Natural killer cell (primary cell): Measurements from ENCODE around the gene PCDH1. TPM values are rescaled to one million over a fixed set of nuclear protein-coding genes. Genes with fewer than 3 reads are reported as not detected.
"Not testable (repeated sequence)": the region's sequence is repeated elsewhere in the genome, so short reads cannot be mapped to it uniquely, and the experiment has no call there.

Experiments used
- ATAC-seq, 3 donors: fragments of 150-1000 bp in 2 of 3; fragments of 200-7000 bp in 1 of 3; cut with Tn5 transposase; 1 replicate in 1 of 3; 2 replicates in 2 of 3; pipeline ENCODE4 v1.10.0; 2021; ENCODE audit warnings: mild to moderate bottlenecking in 2 of 3, moderate library complexity in 2 of 3
- DNase-seq, 2 donors: peaks; one replicate each; pipeline versions ENCODE4 v3.0.0 to v3.0.0-alpha.2; 2013 to 2021; ENCODE audit warnings: mixed read lengths in 1 of 2
- H3K27ac ChIP-seq: one replicate; pipeline ENCODE4 v1.5.1; 2013; ENCODE audit warnings: mild to moderate bottlenecking, low read length
- H3K27me3 ChIP-seq: one replicate; pipeline ENCODE4 v1.6.1; 2013; ENCODE audit warnings: low read length; ENCODE audit not compliant: control insufficient read depth, insufficient read depth
- H3K36me3 ChIP-seq: one replicate; pipeline ENCODE4 v1.6.1; 2013; ENCODE audit warnings: low read length; ENCODE audit not compliant: control insufficient read depth, insufficient read depth
- H3K4me1 ChIP-seq: one replicate; pipeline ENCODE4 v1.6.1; 2013; ENCODE audit warnings: low read length; ENCODE audit not compliant: control insufficient read depth, insufficient read depth
- H3K4me3 ChIP-seq: one replicate; pipeline ENCODE4 v1.5.1; 2013; ENCODE audit warnings: low read length
- H3K9me3 ChIP-seq: one replicate; pipeline ENCODE4 v1.6.1; 2013; ENCODE audit warnings: low read length; ENCODE audit not compliant: control insufficient read depth, insufficient read depth
- H3K27ac Mint-ChIP-seq, 2 donors: one replicate each; pipeline ENCODE4 v1.8.0; 2022; ENCODE audit warnings: mild to moderate bottlenecking in 2 of 2, mixed read lengths in 2 of 2, moderate library complexity in 1 of 2
- H3K27me3 Mint-ChIP-seq, 2 donors: one replicate each; pipeline ENCODE4 v1.8.0; 2022; ENCODE audit warnings: low read depth in 2 of 2, mixed read lengths in 2 of 2
- H3K36me3 Mint-ChIP-seq: one replicate; pipeline ENCODE4 v1.8.0; 2022; ENCODE audit warnings: mixed read lengths
- H3K4me1 Mint-ChIP-seq, 2 donors: one replicate each; pipeline ENCODE4 v1.8.0; 2022; ENCODE audit warnings: mixed read lengths in 2 of 2
- H3K4me3 Mint-ChIP-seq: one replicate; pipeline ENCODE4 v1.8.0; 2022; ENCODE audit warnings: mild to moderate bottlenecking, moderate library complexity, mixed read lengths
- H3K9me3 Mint-ChIP-seq, 2 donors: one replicate each; pipeline ENCODE4 v1.8.0; 2022; ENCODE audit warnings: mixed read lengths in 2 of 2
- CTCF ChIP-seq: fragments of 200-600 bp; IDR thresholded peaks from one replicate; pipeline ENCODE4 v1.8.0; 2022; ENCODE audit warnings: antibody characterized with exemption
- WGBS: methylation state at CpG from one replicate; pipeline ENCODE4 v1.1.7; 2013; ENCODE audit warnings: missing lambda C conversion rate; ENCODE audit not compliant: insufficient coverage; 5-methylcytosine and 5-hydroxymethylcytosine counted together
- intact Hi-C: fragments of 100-400 bp; cut with micrococcal nuclease; formaldehyde crosslinking; loops from one replicate; pipeline ENCODE4 v1.14.2; 2022
- total RNA-seq, 4 donors: library from RNA; stranded (reverse); fragments of 120-200 nt in 1 of 4; gene quantifications; one replicate each; pipeline versions ENCODE4 v1.2.3 to v1.2.4, GENCODE V29; 2013 to 2022

Gene PCDH1
- total RNA-seq, 3 donors from 2014 or later (not counting 1 experiment from before 2014, with no cell fraction given), result 19.2 to 39.2 (median 32.1) TPM

DNA sequence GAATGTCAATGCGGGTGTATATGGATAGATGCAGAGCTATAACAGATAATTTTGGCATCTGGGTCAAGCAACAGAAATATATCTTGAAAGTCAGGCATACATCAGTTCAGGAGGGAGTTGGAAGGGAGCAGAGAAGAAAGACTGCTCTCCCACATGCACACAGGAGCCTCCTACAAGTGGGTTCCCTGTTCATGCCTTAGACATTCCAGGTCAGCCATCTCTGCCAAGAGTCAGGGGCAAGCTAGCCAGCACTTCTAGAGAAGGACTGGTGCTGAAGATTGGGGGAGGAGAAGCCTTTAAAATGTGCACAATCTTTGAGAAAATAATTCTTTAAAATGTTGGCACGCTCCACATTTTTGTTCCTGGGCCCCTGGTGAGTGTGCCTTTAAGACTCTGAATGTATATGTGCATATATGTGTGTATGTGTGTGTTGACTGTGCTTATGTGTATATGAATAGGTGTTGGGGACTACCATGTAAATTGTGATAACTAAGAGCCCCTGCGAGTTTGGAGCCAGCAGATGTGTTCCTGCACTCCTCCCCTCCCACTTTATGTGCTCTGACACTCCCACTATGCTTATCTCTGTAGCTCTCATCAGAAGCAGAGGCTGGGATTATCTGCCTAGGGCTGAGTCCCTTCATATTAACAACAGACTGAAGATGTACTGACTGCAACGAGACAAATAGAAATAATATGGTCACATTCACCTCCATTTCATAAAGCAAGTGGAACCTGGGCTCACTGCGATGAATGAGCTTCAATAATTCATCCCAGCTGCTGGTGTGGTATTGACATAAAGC is 24.0 kb upstream of the PCDH1 start:
- Histone ChIP-seq H3K36me3 (no peaks in the 10 kb centered on the region), H3K27ac (no peak overlapping the region), H3K4me1 (no peaks in the 10 kb centered on the region), H3K27me3 (no peaks in the 10 kb centered on the region), H3K9me3 (no peaks in the 10 kb centered on the region), H3K4me3 (no peak overlapping the region)
- Mint-ChIP-seq H3K27ac (no peak overlapping the region), H3K27me3 (peaks cover 11 to 22% of the 10 kb centered on the region in 2 donors), H3K36me3 (no peaks in the 10 kb centered on the region), H3K9me3 (no peaks in the 10 kb centered on the region), H3K4me1 (no peaks in the 10 kb centered on the region), H3K4me3 (no peak overlapping the region)
- TF ChIP-seq CTCF, result no peak
- intact Hi-C loops, result no loop called here
- DNase-seq (no peak), ATAC-seq (no peak)
- 89% methylated on average over 5 of the region's 5 CpGs for WGBS

DNA sequence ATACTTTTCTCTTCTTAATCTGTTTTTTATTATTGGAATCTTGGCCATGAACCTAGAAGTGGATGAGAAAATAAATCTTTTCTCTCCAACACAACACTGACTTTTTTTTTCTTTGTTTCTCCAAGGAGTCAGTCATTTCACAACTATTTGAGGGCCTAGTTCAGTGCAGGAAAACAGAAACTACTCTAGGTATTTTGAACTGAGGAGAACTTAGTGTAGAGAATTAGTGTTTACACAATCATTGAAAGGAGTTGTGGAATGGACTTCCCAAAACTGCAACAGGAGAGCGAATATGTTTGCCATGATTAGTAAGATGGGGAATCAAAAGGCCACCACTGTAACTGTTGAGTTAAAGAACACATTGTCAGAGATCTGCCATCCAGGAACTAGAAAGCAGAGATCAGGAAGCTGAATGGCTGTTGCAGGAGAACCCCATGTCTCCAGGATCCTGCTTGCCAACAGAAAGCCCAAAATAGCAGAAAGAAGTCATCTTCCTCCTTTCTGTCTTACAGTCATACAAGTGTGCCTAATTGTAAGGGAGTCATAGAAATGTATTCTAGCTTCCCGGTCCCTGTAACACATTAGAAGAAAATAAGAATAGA is 20.3 kb upstream of the PCDH1 start:
- Mint-ChIP-seq H3K9me3 (no peaks in the 10 kb centered on the region), H3K4me3 (no peak overlapping the region), H3K36me3 (no peaks in the 10 kb centered on the region), H3K4me1 (no peaks in the 10 kb centered on the region), H3K27ac (no peak overlapping the region), H3K27me3 (peaks cover 9 to 15% of the 10 kb centered on the region in 2 donors)
- Histone ChIP-seq H3K4me1 (no peaks in the 10 kb centered on the region), H3K27me3 (no peaks in the 10 kb centered on the region), H3K36me3 (no peaks in the 10 kb centered on the region), H3K27ac (no peak overlapping the region), H3K4me3 (no peak overlapping the region), H3K9me3 (no peaks in the 10 kb centered on the region)
- DNase-seq (no peak), ATAC-seq (no peak)
- 87% methylated on average over 1 of the region's 2 CpGs for WGBS
- intact Hi-C loops, result no loop called here
- no peak for TF ChIP-seq CTCF

DNA sequence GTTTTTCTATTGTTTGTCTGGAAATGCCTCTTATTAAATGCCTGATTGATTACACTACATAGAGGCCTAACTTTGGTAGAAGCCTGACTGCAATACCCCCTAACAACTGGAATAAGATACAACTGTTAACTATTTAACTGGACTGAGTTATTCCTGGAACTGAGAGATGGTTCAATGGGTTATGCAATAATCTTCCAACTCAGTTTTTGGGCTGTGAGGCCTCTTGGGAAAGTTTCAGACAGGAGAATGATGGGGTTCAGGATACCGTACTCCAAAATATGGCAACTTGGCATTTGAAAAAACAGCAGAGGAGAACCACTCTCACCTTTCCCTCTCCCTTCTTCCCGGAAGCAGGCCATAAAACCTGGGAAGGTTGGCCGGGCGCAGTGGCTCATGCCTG is 19.2 kb upstream of the PCDH1 start:
- intact Hi-C loops, result no loop called here
- Mint-ChIP-seq H3K4me3 (no peak overlapping the region), H3K4me1 (no peaks in the 10 kb centered on the region), H3K9me3 (no peaks in the 10 kb centered on the region), H3K36me3 (no peaks in the 10 kb centered on the region), H3K27ac (no peak overlapping the region), H3K27me3 (peaks cover 9 to 14% of the 10 kb centered on the region in 2 donors)
- ATAC-seq (no peak), DNase-seq (no peak)
- no peaks in the 10 kb centered on the region for H3K36me3 ChIP-seq
- no peak overlapping the region for H3K27ac ChIP-seq
- no peaks in the 10 kb centered on the region for H3K27me3 ChIP-seq
- no peak for TF ChIP-seq CTCF
- H3K4me1 ChIP-seq, result no peaks in the 10 kb centered on the region
- H3K4me3 ChIP-seq, result no peak overlapping the region
- H3K9me3 ChIP-seq, result no peaks in the 10 kb centered on the region
- 93% methylated on average over 3 of the region's 4 CpGs for WGBS

GRCh38 chr5:141890429-141890828 is 12.2 kb upstream of the PCDH1 start:
- peaks cover 10% of the 10 kb centered on the region in 2 donors for H3K27me3 Mint-ChIP-seq
- H3K36me3 ChIP-seq, H3K9me3 ChIP-seq, intact Hi-C loops, H3K27me3 ChIP-seq, H3K4me1 Mint-ChIP-seq, H3K27ac ChIP-seq, H3K4me1 ChIP-seq, H3K4me3 ChIP-seq, H3K9me3 Mint-ChIP-seq, DNase-seq, ATAC-seq, H3K36me3 Mint-ChIP-seq, H3K4me3 Mint-ChIP-seq, H3K27ac Mint-ChIP-seq: not testable (repeated sequence)
- WGBS, result 96% methylated on average over 2 of the region's 2 CpGs
